ENCODE results near the gene DMXL1.

The DMXL1 gene

DNA sequence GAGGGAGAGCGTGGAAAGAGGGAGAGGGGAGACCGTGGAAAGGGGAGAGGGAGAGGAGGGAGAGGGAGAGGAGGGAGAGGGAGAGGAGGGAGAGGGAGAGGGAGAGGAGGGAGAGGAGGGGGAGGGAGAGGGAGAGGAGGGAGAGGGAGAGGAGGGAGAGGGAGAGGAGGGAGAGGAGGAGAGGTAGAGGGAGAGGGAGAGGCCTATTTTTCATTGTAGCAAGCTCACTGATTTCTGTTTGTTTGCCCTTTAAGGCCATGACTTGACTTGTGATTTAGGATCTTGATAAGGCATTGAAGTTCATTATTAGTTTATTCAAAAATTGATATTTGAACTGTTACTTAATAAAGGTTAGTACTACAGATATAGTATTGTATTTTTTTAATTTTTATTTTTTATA, 52.4 kb downstream of the DMXL1 start (continued):
- TF ChIP-seq ZNF148 (tag by site-specific recombination; IDR thresholded peaks at IDR 0.05; ENCODE audit: borderline replicate concordance) (no peak), GFI1B (tag by site-specific recombination; IDR thresholded peaks at IDR 0.05) (no peak), ZNF670 (tag by site-specific recombination; IDR thresholded peaks at IDR 0.05; ENCODE audit: low read depth) (no peak)

DNA sequence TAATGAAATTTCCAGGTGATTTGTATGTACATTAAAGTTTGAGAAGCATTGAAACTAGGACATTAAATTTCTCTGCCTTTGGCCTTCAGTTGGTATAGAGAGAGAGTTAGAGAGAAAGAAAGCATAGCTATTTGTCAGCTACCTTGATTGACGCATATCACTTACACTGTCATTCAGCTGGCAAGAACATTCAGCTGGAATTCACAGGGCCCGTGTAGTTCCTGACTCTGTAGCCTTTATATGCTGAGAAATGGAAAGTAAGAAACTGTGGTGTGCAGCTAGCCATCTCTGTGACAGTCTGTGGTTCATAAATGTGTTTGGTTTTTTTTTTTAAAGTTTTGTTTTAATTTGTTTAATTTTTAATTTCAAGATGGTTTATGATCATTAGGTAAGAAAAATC, 58.9 kb downstream of the DMXL1 start:
- Histone ChIP-seq H3K27ac (ENCODE audit: extremely low read depth, low read depth, low read length) (no peak overlapping the region), H3K4me3 (ENCODE audit: low read depth, low read length) (no peak overlapping the region), H3K9me3 (ENCODE audit: control insufficient read depth, insufficient read depth, low read depth, low read length) (no peaks in the 10 kb centered on the region), H3K4me1 (ENCODE audit: control insufficient read depth, insufficient read depth, low read length) (no peaks in the 10 kb centered on the region), H3K36me3 (ENCODE audit: control insufficient read depth in 2 of 2, insufficient read depth in 1 of 2, low read length in 2 of 2) (peaks cover 28 to 32% of the 10 kb centered on the region in 2 experiments)
- ChIA-PET CTCF (interaction anchor here (1.7 kb wide), 1 partner anchor 282 kb away, joined by 4 read pairs; no protein-coding TSS in a partner anchor), POLR2A (no interaction called here)
- TF ChIP-seq ZNF776 (tag by site-specific recombination; IDR thresholded peaks at IDR 0.05; ENCODE audit: borderline replicate concordance) (no peak), HOXC10 (CRISPR knock-in tag; IDR thresholded peaks at IDR 0.05) (no peak), ZFP69B (tag by site-specific recombination; IDR thresholded peaks at IDR 0.05) (no peak), MEIS1 (CRISPR knock-in tag; IDR thresholded peaks at IDR 0.05; ENCODE audit: borderline replicate concordance) (no peak), ZSCAN4 (tag by site-specific recombination; IDR thresholded peaks at IDR 0.05) (no peak), ZNF558 (tag by site-specific recombination; IDR thresholded peaks at IDR 0.05) (no peak), ZNF624 (tag by site-specific recombination; IDR thresholded peaks at IDR 0.05) (no peak), ZNF354C (tag by site-specific recombination; IDR thresholded peaks at IDR 0.05; ENCODE audit: borderline replicate concordance, low read depth) (no peak), ZNF664 (tag by site-specific recombination; IDR thresholded peaks at IDR 0.05) (no peak), OVOL3 (tag by site-specific recombination; IDR thresholded peaks at IDR 0.05) (no peak), ZNF777 (tag by site-specific recombination; IDR thresholded peaks at IDR 0.05; ENCODE audit: borderline replicate concordance) (no peak), HOXD13 (CRISPR knock-in tag; IDR thresholded peaks at IDR 0.05; ENCODE audit: borderline replicate concordance) (no peak), ZBTB1 (tag by site-specific recombination; IDR thresholded peaks at IDR 0.05) (no peak), ZNF239 (tag by site-specific recombination; IDR thresholded peaks at IDR 0.05) (no peak), ZNF768 (tag by site-specific recombination; IDR thresholded peaks at IDR 0.05) (no peak)
- TF ChIP-seq, protein P1, sequence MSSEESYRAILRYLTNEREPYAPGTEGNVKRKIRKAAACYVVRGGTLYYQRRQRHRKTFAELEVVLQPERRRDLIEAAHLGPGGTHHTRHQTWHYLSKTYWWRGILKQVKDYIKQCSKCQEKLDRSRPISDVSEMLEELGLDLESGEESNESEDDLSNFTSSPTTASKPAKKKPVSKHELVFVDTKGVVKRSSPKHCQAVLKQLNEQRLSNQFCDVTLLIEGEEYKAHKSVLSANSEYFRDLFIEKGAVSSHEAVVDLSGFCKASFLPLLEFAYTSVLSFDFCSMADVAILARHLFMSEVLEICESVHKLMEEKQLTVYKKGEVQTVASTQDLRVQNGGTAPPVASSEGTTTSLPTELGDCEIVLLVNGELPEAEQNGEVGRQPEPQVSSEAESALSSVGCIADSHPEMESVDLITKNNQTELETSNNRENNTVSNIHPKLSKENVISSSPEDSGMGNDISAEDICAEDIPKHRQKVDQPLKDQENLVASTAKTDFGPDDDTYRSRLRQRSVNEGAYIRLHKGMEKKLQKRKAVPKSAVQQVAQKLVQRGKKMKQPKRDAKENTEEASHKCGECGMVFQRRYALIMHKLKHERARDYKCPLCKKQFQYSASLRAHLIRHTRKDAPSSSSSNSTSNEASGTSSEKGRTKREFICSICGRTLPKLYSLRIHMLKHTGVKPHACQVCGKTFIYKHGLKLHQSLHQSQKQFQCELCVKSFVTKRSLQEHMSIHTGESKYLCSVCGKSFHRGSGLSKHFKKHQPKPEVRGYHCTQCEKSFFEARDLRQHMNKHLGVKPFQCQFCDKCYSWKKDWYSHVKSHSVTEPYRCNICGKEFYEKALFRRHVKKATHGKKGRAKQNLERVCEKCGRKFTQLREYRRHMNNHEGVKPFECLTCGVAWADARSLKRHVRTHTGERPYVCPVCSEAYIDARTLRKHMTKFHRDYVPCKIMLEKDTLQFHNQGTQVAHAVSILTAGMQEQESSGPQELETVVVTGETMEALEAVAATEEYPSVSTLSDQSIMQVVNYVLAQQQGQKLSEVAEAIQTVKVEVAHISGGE (tag by site-specific recombination; conservative IDR thresholded peaks at IDR 0.05; ENCODE audit: low read depth): no peak
- TF ChIP-seq, protein P2, sequence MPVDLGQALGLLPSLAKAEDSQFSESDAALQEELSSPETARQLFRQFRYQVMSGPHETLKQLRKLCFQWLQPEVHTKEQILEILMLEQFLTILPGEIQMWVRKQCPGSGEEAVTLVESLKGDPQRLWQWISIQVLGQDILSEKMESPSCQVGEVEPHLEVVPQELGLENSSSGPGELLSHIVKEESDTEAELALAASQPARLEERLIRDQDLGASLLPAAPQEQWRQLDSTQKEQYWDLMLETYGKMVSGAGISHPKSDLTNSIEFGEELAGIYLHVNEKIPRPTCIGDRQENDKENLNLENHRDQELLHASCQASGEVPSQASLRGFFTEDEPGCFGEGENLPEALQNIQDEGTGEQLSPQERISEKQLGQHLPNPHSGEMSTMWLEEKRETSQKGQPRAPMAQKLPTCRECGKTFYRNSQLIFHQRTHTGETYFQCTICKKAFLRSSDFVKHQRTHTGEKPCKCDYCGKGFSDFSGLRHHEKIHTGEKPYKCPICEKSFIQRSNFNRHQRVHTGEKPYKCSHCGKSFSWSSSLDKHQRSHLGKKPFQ (tag by site-specific recombination; IDR thresholded peaks at IDR 0.05): no peak

Data from HEK293 (cell line).